ENCODE data around the gene UTP18. TPM values are rescaled to one million over a fixed set of nuclear protein-coding genes. Genes with fewer than 3 reads are reported as not detected.

The UTP18 gene
- total and polyA plus RNA-seq, 2 of the 8 experiments (the other 6 are each of a cell fraction or from before 2014, with no cell fraction given), result 17.9 to 85.7 TPM

DNA sequence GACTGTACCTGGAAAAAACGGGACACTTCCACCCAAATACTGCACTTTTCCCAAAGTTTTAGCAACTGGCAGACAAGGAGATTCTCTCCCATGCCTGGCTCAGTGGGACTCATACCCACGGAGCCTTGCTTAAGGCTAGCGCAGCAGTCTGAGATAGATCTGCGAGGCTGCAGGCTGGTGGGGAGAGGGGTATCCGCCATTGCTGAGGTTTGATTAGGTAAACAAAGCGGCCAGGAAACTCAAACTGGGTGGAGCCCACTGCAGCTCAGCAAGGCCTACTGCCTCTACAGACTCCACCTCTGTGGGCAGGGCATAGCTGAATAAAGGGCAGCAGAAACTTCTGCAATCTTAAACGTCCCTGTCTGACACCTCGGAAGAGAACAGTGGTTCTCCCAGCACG, 44.8 kb downstream of the UTP18 start:
- FAIRE-seq (no peak), DNase-seq (ENCODE audit: low read depth in 1 of 2, low spot score in 2 of 2) (no peak)
- Histone ChIP-seq H3K4me3 (ENCODE audit: extremely low read depth in 1 of 4, insufficient read depth in 2 of 4, low read depth in 3 of 4, low read length in 4 of 4) (no peak overlapping the region), H2BK15ac (ENCODE audit: low read length) (no peak overlapping the region), H3K27ac (ENCODE audit: low read depth, low read length) (no peak overlapping the region), H2BK120ac (replicated peaks; ENCODE audit: low read depth, low read length) (no peak overlapping the region), H3K79me2 (ENCODE audit: control insufficient read depth in 1 of 2, insufficient read depth in 2 of 2, low read length in 2 of 2) (no peaks in the 10 kb centered on the region), H3K23me2 (ENCODE audit: low read depth, low read length) (no peaks in the 10 kb centered on the region; the same call in 1 of the 2 replicates), H3K23ac (ENCODE audit: insufficient read length) (no peak overlapping the region), H3K4ac (replicated peaks; ENCODE audit: insufficient read length, low read depth, low read length) (no peak overlapping the region), H4K5ac (ENCODE audit: insufficient read length, low read depth, low read length) (no peak overlapping the region), H3K56ac (replicated peaks; ENCODE audit: insufficient read length, low read depth, low read length) (no peak overlapping the region), H3K4me1 (replicated peaks in 1 of 4; ENCODE audit: control insufficient read depth in 3 of 4, insufficient read depth in 4 of 4, low read length in 3 of 4) (peaks cover 0 to 7% (median 3%) of the 10 kb centered on the region in 4 experiments; a peak in 2 of 7 replicates), H3K9ac (replicated peaks in 1 of 4; ENCODE audit: extremely low read depth in 1 of 4, low read depth in 3 of 4, low read length in 3 of 4) (no peak overlapping the region), H3K18ac (ENCODE audit: extremely low read depth, low read length) (no peak overlapping the region), H2BK20ac (ENCODE audit: low read length) (no peak overlapping the region), H4K8ac (ENCODE audit: extremely low read depth, insufficient read depth, low read length) (no peak overlapping the region), H2AK5ac (ENCODE audit: low read depth, low read length) (no peak overlapping the region), H4K91ac (replicated peaks; ENCODE audit: insufficient read length, low read length) (no peak overlapping the region), H3K9me3 (ENCODE audit: insufficient read depth in 2 of 2, low read depth in 1 of 2, low read length in 1 of 2) (peaks cover 0 to 4% of the 10 kb centered on the region in 2 experiments; a peak in 3 of 4 replicates), H3K4me2 (ENCODE audit: insufficient read depth in 1 of 2, low read depth in 2 of 2, low read length in 2 of 2) (no peak overlapping the region), H3K27me3 (replicated peaks in 1 of 4; ENCODE audit: control insufficient read depth in 3 of 4, extremely low read depth in 1 of 4, insufficient read depth in 3 of 4, low read length in 3 of 4) (no peaks in the 10 kb centered on the region), H3K36me3 (ENCODE audit: control insufficient read depth in 2 of 4, insufficient read depth in 4 of 4, low read length in 3 of 4) (peaks cover 0 to 3% (median 0%) of the 10 kb centered on the region in 4 experiments; a peak in 1 of 8 replicates), H3K79me1 (ENCODE audit: low read depth, low read length) (no peaks in the 10 kb centered on the region), H4K20me1 (replicated peaks in 1 of 2; ENCODE audit: control insufficient read depth in 1 of 2, insufficient read depth in 2 of 2, low read length in 2 of 2) (no peaks in the 10 kb centered on the region), H2AFZ (ENCODE audit: low read length) (no peak overlapping the region), H2BK5ac (ENCODE audit: low read depth, low read length) (no peak overlapping the region), H3K14ac (ENCODE audit: insufficient read length) (no peak overlapping the region), H2BK12ac (ENCODE audit: low read depth, low read length) (no peak overlapping the region)
- CTCF ChIA-PET (ENCODE audit: partially characterized antibody), result interaction anchor here (0.6 to 1.2 kb wide), 2 partner anchors 15 to 18 kb away, joined by 3 to 4 read pairs; no protein-coding TSS in a partner anchor
- WGBS, 2 experiments (ENCODE audit: extremely low coverage in 1 of 2, insufficient coverage in 1 of 2, insufficient read length in 1 of 2, insufficient replicate concordance in 2 of 2, low coverage in 1 of 2, low lambda C conversion rate in 2 of 2, missing lambda C conversion rate in 1 of 2), result 93% methylated on average over 9 of the region's 9 CpGs; no CpG with 5 or more reads in 1 of the 2 experiments
- TF ChIP-seq NRF1 (IDR thresholded peaks at IDR 0.05; ENCODE audit: low read depth, low read length), result no peak
- no peak for TF ChIP-seq RNF2 (IDR thresholded peaks at IDR 0.05; ENCODE audit: borderline replicate concordance, low read depth, low read length, missing control alignments, poor library complexity, severe bottlenecking)
- TF ChIP-seq RAD21 (IDR thresholded peaks at IDR 0.05 in 1 of 2, conservative IDR thresholded peaks at IDR 0.05 in 1 of 2; ENCODE audit: low read depth in 2 of 2, low read length in 2 of 2), result no peak
- TF ChIP-seq POLR2A (IDR thresholded peaks at IDR 0.05; ENCODE audit: control extremely low read depth in 1 of 2, low read depth in 2 of 2, low read length in 2 of 2), result no peak
- POLR2A ChIA-PET (ENCODE audit: partially characterized antibody), result no interaction called here
